ENCODE data around the gene BACH2.

BACH2 gene

DNA sequence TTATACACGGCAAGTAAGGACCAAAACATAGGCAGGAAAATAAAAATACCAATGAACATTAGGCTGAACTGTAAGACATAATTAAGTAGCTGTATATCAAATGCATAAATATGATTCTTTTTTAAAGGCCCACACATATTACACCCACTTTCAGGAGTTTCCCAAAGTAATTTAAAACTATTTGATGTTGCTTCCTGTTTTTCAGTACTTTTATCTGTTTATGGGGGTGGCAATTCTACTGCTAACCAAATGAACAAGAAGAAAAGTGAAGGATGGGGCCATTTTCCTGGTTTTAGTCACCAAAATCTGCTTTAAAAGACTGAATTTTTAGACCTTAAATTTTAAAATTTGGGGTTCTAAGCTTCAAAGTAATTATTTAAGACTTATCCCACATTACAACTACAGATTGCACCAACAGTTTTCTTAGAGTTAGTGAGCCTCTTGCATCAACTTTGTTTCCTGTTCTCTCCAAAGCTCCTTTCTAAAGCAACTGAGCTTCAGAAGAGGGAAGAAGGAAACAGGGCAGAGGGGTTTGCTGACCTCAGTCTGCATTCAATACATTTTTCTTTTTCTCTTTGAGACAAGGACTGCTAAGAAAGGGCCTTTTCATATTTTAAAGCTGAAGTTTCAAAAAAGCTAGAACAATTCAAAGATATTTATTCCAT is 191.0 kb downstream of the BACH2 start:
- Histone ChIP-seq H3K36me3 (replicated peaks) (no peaks in the 10 kb centered on the region), H3K4me3 (no peak overlapping the region), H3K9me3 (no peaks in the 10 kb centered on the region), H3K27me3 (ENCODE audit: low read depth) (0 out of 2 replicates have a peak, but pooled peaks cover 4% of the 10 kb centered on the region), H3K4me1 (no peaks in the 10 kb centered on the region)
- no peak for DNase-seq (ENCODE audit: low spot score in 2 of 2)
- in situ Hi-C loops (cut with MboI; ENCODE audit: low sequenced_read_pairs): no loop called here

DNA sequence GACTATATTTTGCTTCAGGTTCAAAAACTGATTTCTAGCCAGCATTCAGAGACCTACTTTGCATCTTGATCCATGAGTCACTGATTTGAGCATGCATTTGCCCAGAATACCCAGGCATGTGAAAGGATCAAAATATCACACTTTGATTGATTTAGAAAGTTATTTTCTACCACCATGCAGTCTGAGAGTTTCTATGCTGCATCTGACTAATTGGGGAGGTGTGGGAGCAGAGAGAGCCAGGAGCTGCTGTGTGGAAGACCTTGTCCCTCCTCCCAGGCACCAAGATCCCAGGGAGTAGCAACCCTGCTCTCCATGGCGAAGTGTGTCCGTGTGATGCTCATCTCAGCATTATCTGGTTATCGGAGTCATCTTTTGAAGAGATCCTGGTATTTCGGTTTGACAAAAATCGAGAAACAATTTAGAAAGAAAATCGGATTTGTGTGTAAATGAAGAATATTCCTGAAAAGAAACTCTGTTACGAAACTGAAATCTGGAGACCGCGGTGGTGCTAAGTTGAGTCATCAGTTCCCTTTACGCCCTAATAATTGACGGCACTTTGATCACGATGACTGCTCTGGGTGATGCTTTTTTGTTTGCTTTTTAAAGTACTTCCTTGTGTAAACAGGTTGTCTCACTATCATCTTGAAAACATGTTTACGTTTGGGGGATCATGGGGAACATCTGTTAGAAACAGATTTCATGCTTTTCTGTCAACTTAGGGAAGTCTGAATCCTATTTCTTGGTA is 193.4 kb downstream of the BACH2 start:
- Histone ChIP-seq H3K27me3 (ENCODE audit: low read depth) (no peaks in the 10 kb centered on the region), H3K4me3 (no peak overlapping the region), H3K9me3 (no peaks in the 10 kb centered on the region), H3K36me3 (replicated peaks) (no peaks in the 10 kb centered on the region), H3K4me1 (no peaks in the 10 kb centered on the region)
- in situ Hi-C loops (cut with MboI; ENCODE audit: low sequenced_read_pairs): no loop called here
- DNase-seq (ENCODE audit: low spot score in 2 of 2): no peak

DNA sequence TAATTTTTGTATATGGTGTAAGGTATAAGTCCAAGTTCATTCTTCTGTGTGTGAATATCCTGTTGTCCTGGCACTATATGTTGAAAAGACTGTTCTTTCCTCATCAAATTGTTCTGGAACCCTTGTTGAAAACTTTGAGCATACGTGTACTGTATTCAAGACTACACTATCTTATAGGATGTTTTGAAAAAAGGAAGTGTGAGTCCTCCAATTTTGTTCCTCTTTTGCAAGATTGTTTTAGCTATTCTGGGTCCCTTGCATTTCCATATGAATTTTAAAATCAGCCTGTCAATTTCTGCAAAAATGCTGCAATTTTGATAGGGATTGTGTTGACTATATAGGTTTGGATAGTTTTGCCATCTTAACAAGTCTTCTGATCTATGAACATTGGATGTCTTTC is 195.2 kb downstream of the BACH2 start:
- Histone ChIP-seq H3K9me3 (no peaks in the 10 kb centered on the region), H3K4me1 (no peaks in the 10 kb centered on the region), H3K4me3 (no peak overlapping the region), H3K36me3 (replicated peaks) (no peaks in the 10 kb centered on the region), H3K27me3 (ENCODE audit: low read depth) (no peaks in the 10 kb centered on the region)
- no peak for DNase-seq (ENCODE audit: low spot score in 2 of 2)
- in situ Hi-C loops (cut with MboI; ENCODE audit: low sequenced_read_pairs): no loop called here

DNA sequence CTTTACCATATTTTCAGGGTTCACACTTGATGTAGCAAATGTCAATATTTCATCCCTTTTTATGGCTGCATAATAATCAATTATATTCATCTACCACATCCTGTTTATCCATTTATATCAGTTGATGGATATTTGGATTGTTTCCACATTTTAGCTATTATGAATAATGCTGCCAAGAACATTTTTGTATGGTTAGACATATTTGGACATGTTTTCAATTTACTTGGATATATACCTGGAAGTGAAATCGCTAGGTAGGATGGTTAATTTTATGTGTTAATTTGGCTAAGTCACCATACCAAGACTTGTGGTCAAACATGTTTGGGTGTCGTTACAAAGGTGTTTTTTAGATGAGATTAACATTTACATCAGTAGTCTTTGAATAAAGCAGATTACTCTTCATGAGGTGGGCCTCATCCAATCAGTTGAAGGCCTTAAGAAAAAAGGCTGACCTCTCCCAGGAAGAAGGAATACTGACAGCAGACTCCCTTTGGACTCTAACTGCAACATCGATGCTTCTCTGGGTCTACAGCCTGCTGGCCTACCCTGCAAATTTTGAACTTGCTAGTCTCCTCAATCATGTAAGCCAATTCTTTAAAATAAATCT is 196.5 kb downstream of the BACH2 start:
- in situ Hi-C loops (cut with MboI; ENCODE audit: low sequenced_read_pairs): no loop called here
- Histone ChIP-seq H3K4me3 (no peak overlapping the region), H3K27me3 (ENCODE audit: low read depth) (peaks cover 2% of the 10 kb centered on the region; the same call in 1 of the 2 replicates), H3K9me3 (no peaks in the 10 kb centered on the region), H3K36me3 (replicated peaks) (no peaks in the 10 kb centered on the region), H3K4me1 (no peaks in the 10 kb centered on the region)
- no peak for DNase-seq (ENCODE audit: low spot score in 2 of 2)

DNA sequence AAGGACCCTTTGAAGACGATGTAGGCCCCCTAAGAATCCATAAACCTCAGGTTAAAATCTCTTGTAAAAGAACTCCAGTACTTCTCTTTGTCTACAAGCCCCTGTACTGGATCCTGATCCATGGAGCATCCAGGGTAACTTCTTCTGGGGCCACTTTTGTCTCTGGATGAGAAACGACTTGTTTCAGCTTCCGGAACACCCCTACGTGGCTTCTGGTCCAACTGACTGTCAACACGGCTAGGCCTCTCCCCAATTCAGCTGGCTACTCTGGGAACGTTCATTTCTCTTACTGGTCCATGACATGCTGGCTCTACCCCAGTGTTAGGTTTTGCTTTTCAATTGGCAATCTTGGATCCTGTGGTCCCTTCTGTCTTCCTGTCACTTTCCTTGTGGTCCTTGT is 198.0 kb downstream of the BACH2 start:
- Histone ChIP-seq H3K27me3 (ENCODE audit: low read depth) (peaks cover 2% of the 10 kb centered on the region), H3K4me1 (no peaks in the 10 kb centered on the region), H3K9me3 (no peaks in the 10 kb centered on the region), H3K36me3 (replicated peaks) (no peaks in the 10 kb centered on the region), H3K4me3 (no peak overlapping the region)
- in situ Hi-C loops (cut with MboI; ENCODE audit: low sequenced_read_pairs): no loop called here
- no peak for DNase-seq (ENCODE audit: low spot score in 2 of 2)

DNA sequence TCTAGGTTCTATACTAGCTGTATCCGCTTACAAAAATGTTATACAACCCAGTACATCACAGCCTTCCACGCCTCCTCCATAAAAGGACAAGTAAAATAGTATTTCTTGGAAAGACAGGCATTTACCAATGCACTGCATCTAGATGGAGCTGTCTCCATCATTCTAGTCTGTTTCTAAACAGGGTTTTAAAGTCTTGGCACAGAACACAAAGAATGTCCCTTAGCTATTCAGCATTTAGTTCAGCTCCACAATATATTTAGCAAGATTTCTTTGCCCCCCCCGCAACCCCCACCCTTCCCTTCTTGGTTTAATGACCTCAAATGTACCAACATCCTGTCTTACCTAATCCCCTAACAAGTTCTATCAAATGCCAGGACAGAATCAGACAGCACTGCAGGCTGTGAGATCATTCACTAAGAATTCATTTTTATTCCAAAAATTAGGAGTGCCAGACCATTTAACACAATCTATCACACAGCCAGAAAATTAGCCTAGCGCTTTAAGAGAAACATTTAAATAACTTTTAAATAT is 198.6 kb downstream of the BACH2 start:
- Histone ChIP-seq H3K27me3 (ENCODE audit: low read depth) (peaks cover 2% of the 10 kb centered on the region), H3K36me3 (replicated peaks) (no peaks in the 10 kb centered on the region), H3K9me3 (no peaks in the 10 kb centered on the region), H3K4me3 (no peak overlapping the region), H3K4me1 (no peaks in the 10 kb centered on the region)
- no peak for DNase-seq (ENCODE audit: low spot score in 2 of 2)
- in situ Hi-C loops (cut with MboI; ENCODE audit: low sequenced_read_pairs): no loop called here

DNA sequence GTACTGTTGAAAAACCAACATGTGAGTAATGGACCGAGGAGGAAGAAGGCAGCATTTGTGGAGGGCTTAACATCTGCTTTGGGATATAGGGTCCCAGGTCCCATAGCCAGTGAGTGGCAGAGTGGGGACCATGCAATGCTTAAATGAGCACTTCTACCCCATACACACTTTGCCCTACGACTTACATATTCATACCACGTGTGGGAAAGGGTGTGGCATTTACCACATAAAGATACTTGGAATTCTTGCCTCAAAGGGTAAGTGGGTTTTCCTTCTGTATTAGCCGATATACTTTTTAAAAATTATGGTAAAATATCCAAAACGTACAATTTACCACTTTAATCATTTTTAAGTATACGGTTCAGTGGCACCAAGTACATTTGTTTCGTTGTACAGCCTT is 199.3 kb downstream of the BACH2 start:
- Histone ChIP-seq H3K36me3 (replicated peaks) (no peaks in the 10 kb centered on the region), H3K4me3 (no peak overlapping the region), H3K4me1 (no peaks in the 10 kb centered on the region), H3K9me3 (no peaks in the 10 kb centered on the region), H3K27me3 (ENCODE audit: low read depth) (peaks cover 2% of the 10 kb centered on the region)
- DNase-seq (ENCODE audit: low spot score in 2 of 2): no peak
- in situ Hi-C loops (cut with MboI; ENCODE audit: low sequenced_read_pairs): no loop called here

DNA sequence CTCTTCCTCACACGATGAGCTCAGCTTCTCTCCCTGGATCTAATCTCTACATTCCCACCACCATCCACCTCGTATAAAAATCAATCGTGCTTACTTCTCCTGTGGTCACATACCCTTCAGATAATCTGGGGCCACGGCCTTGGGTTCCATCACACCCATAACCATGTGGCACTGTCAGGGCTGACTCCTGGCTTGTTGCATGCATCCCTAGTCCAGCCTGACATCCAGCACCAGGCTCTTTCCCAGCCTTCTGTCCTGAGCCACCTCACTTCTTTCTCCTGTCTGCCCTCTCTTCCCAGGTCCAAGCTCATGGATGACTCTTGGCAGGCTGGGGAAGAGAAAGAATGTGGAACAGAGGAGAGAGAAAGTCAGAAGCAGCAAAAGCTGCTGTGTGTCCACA is 199.8 kb downstream of the BACH2 start:
- no peak overlapping the region for H3K4me3 ChIP-seq
- H3K36me3 ChIP-seq (replicated peaks): no peaks in the 10 kb centered on the region
- in situ Hi-C loops (cut with MboI; ENCODE audit: low sequenced_read_pairs): no loop called here
- H3K9me3 ChIP-seq: no peaks in the 10 kb centered on the region
- no peaks in the 10 kb centered on the region for H3K4me1 ChIP-seq
- peaks cover 2% of the 10 kb centered on the region for H3K27me3 ChIP-seq (ENCODE audit: low read depth)
- no peak for DNase-seq (ENCODE audit: low spot score in 2 of 2)

DNA sequence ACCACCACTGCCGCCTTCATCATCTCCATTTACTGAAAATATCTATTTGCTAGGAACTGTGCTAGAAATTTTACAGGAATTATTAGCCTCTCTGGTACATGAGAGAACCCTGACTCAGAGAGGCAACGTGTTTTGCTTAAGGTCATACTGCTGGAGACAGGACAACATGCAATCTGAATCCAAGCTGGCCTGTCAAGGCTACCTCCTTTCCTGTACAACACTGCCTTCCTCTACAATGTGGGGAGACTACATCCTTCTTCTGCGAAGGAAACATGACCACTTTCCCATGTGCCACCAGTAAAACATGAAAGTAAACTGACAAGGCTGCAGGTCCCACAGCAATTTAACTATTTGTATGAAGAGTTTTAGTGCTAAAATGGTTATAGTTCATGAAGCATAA is 200.9 kb downstream of the BACH2 start:
- in situ Hi-C loops (cut with MboI; ENCODE audit: low sequenced_read_pairs): no loop called here

DNA sequence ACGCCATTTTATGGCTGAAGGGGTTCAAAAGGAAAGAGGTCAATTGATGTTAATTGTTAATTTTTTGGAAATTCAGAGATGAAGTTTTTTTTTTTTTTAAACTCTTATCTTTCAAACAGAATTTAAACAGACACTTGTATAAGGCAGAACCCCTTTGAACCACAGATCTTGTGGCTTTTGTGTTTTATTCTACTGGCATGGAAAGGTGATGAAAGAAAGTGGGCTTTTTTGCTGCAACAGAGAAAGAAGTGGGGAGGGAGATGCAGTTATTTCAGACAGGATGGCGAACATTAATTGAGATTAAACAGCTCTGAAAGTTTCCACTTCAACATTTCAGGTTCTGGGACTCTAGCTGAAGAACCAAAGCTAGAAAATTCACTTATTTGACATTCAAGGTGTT is 201.5 kb downstream of the BACH2 start:
- in situ Hi-C loops (cut with MboI; ENCODE audit: low sequenced_read_pairs): no loop called here
- no peak for DNase-seq (ENCODE audit: low spot score in 2 of 2)
- no peaks in the 10 kb centered on the region for H3K9me3 ChIP-seq
- no peak overlapping the region for H3K4me3 ChIP-seq
- no peaks in the 10 kb centered on the region for H3K4me1 ChIP-seq
- peaks cover 2% of the 10 kb centered on the region for H3K27me3 ChIP-seq (ENCODE audit: low read depth)
- no peaks in the 10 kb centered on the region for H3K36me3 ChIP-seq (replicated peaks)

More for the DNA sequence above, 200.9 kb downstream of the BACH2 start:
- no peaks in the 10 kb centered on the region for H3K36me3 ChIP-seq (replicated peaks)
- H3K9me3 ChIP-seq: no peaks in the 10 kb centered on the region
- H3K4me1 ChIP-seq: no peaks in the 10 kb centered on the region
- no peak for DNase-seq (ENCODE audit: low spot score in 2 of 2)
- no peak overlapping the region for H3K4me3 ChIP-seq
- peaks cover 2% of the 10 kb centered on the region for H3K27me3 ChIP-seq (ENCODE audit: low read depth)

DNA sequence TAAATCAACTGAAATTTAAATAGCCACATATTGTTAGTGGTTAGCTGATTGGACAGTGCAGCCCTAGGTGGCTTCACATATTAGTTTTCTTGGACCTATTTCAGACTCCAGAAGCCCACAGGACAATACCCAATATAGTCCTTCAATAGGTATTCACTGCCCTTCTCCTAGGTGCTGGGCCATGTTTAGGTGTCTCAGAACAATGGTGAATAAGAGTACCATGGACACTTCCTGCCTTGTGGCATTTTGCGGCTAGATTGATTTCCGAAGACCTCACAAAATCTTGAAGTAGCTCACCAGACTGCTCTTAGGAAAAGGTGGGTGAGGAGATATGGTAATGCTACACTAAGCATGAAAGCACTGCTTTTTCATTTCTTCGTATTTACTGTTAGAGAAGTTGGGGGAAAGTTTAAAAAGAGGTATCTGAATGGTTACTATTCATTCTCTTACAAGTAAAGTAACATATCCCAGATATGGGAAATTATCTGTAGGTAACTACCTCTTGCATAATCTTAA is 203.0 kb downstream of the BACH2 start:
- peaks cover 2% of the 10 kb centered on the region for H3K27me3 ChIP-seq (ENCODE audit: low read depth)
- H3K36me3 ChIP-seq (replicated peaks): no peaks in the 10 kb centered on the region
- in situ Hi-C loops (cut with MboI; ENCODE audit: low sequenced_read_pairs): no loop called here
- no peaks in the 10 kb centered on the region for H3K9me3 ChIP-seq
- no peaks in the 10 kb centered on the region for H3K4me1 ChIP-seq
- no peak overlapping the region for H3K4me3 ChIP-seq
- no peak for DNase-seq (ENCODE audit: low spot score in 2 of 2)

DNA sequence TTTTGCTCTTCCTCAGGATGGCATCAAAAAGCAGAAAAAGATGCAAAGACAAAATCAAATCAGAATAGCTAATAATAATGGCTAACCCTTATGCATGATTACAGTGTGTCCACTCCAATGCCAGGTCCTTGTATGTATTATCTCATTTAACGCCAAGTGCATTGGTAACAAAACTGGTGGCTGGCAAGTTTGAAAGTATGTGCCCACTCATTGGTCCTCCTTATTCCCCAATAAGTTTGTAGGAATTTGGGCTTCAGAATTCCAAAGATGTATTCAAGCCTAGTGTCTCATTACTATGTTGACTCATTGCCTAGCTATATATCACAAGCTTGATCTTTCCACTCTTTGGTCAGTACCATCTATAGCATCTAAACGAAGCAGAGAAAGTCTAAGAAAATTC is 205.8 kb downstream of the BACH2 start:
- DNase-seq (ENCODE audit: low spot score in 2 of 2): no peak
- no peaks in the 10 kb centered on the region for H3K4me1 ChIP-seq
- no peaks in the 10 kb centered on the region for H3K9me3 ChIP-seq
- in situ Hi-C loops (cut with MboI; ENCODE audit: low sequenced_read_pairs): no loop called here
- H3K27me3 ChIP-seq (ENCODE audit: low read depth): peaks cover 2% of the 10 kb centered on the region
- no peaks in the 10 kb centered on the region for H3K36me3 ChIP-seq (replicated peaks)
- H3K4me3 ChIP-seq: no peak overlapping the region

DNA sequence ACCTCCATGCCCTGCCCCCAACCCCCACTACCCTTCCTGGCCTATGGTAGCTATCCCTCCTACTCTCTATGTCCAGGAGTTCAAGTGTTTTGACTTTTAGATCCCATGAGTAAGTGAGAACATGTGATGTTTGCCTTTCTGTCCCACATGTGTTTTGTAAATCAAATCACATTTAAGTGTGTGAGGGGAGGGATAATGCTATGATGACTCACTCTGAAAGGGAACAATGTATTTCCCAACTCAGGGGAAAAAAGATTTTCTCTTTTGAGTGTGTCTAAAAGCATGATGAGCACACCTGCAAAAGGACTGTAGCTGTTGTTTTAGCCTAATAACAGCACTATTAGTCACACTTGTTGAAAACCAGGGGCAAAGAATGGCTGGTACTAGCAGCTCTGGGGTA is 208.6 kb downstream of the BACH2 start:
- no peaks in the 10 kb centered on the region for H3K27me3 ChIP-seq (ENCODE audit: low read depth)
- no peak for DNase-seq (ENCODE audit: low spot score in 2 of 2)
- in situ Hi-C loops (cut with MboI; ENCODE audit: low sequenced_read_pairs): no loop called here

More for the DNA sequence above, 208.6 kb downstream of the BACH2 start:
- no peak overlapping the region for H3K4me3 ChIP-seq
- H3K36me3 ChIP-seq (replicated peaks): no peaks in the 10 kb centered on the region
- H3K4me1 ChIP-seq: no peaks in the 10 kb centered on the region
- H3K9me3 ChIP-seq: no peaks in the 10 kb centered on the region

Data from HAP-1 (cell line).